Progenitor cell of endocrine pancreas (in vitro differentiated cells): ENCODE data around the gene PPHLN1. TPM values are rescaled to one million over a fixed set of nuclear protein-coding genes. Genes with fewer than 3 reads are reported as not detected.
"Not testable (repeated sequence)": the region's sequence is repeated elsewhere in the genome, so short reads cannot be mapped to it uniquely, and the experiment has no call there.

Source experiments
- DNase-seq: peaks from one replicate; pipeline ENCODE4 v3.0.0; 2021; ENCODE audit warnings: low spot score; ENCODE audit not compliant: unreplicated experiment
- H3K27ac Mint-ChIP-seq: 2 replicates; pipeline ENCODE4 v1.8.0; 2021; ENCODE audit warnings: mild to moderate bottlenecking, moderate library complexity, mixed read lengths
- H3K27me3 Mint-ChIP-seq: 2 replicates; pipeline ENCODE4 v1.8.0; 2021; ENCODE audit warnings: mixed read lengths
- H3K36me3 Mint-ChIP-seq: 2 replicates; pipeline ENCODE4 v1.8.0; 2022; ENCODE audit warnings: mixed read lengths; ENCODE audit not compliant: insufficient read depth
- H3K4me1 Mint-ChIP-seq: 2 replicates; pipeline ENCODE4 v1.8.0; 2021; ENCODE audit warnings: low read depth, mixed read lengths
- H3K4me3 Mint-ChIP-seq: 2 replicates; pipeline ENCODE4 v1.8.0; 2021; ENCODE audit warnings: low read depth, mild to moderate bottlenecking, moderate library complexity, mixed read lengths
- H3K9me3 Mint-ChIP-seq: 2 replicates; pipeline ENCODE4 v1.8.0; 2021; ENCODE audit warnings: low read depth, mixed read lengths
- total RNA-seq: library from RNA; stranded (reverse); gene quantifications from 2 replicates; pipeline ENCODE4 v1.2.1, GENCODE V29; 2021
- TF ChIP-seq, protein P1 (sequence below): fragments of 200-600 bp; sonication (generic); IDR thresholded peaks from one replicate; pipeline ENCODE4 v1.5.0; 2021; ENCODE audit warnings: antibody characterized with exemption, mild to moderate bottlenecking; ENCODE audit not compliant: unreplicated experiment

PPHLN1 gene
- total RNA-seq, 1 donor from 2014 or later: 62.2 TPM

DNA sequence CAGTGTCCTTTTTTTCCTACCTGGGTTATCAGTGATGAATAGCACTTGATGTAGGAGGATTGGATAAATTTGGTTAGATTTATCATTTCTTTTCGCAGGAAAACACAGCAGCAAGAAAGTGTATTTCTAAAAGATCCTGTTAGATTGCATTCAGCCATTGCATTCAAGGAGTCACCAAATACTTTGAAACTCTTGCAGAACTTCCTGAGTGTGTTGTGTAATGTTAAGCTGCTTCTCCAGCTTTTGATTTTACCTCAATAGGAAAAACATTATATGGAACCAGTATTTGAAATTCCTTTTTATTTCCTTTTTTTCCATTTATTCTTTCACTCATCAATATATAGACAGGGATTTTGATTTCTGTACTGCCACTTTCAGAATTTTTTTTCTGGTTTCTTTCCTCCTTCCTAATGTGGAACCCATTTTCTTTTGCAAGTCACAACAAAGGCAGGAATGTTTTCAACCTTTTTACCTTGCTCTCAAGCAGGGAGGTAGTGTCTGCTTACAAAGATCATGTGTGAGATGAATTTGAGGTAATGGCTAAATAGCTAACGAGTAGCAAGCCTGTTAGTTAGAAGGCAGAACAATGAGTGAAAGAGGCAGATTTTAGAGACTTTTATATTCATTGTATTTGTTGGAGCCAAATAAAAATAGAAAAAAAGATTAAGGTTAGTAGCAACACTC, 56.2 kb downstream of the PPHLN1 start:
- Mint-ChIP-seq H3K36me3 (peaks cover 5% of the 10 kb centered on the region), H3K27me3 (no peaks in the 10 kb centered on the region), H3K4me3 (no peak overlapping the region), H3K9me3 (no peaks in the 10 kb centered on the region), H3K27ac (no peak overlapping the region), H3K4me1 (peaks cover 30% of the 10 kb centered on the region)
- TF ChIP-seq, protein P1, sequence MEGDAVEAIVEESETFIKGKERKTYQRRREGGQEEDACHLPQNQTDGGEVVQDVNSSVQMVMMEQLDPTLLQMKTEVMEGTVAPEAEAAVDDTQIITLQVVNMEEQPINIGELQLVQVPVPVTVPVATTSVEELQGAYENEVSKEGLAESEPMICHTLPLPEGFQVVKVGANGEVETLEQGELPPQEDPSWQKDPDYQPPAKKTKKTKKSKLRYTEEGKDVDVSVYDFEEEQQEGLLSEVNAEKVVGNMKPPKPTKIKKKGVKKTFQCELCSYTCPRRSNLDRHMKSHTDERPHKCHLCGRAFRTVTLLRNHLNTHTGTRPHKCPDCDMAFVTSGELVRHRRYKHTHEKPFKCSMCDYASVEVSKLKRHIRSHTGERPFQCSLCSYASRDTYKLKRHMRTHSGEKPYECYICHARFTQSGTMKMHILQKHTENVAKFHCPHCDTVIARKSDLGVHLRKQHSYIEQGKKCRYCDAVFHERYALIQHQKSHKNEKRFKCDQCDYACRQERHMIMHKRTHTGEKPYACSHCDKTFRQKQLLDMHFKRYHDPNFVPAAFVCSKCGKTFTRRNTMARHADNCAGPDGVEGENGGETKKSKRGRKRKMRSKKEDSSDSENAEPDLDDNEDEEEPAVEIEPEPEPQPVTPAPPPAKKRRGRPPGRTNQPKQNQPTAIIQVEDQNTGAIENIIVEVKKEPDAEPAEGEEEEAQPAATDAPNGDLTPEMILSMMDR: no peak
- DNase-seq: no peak

DNA sequence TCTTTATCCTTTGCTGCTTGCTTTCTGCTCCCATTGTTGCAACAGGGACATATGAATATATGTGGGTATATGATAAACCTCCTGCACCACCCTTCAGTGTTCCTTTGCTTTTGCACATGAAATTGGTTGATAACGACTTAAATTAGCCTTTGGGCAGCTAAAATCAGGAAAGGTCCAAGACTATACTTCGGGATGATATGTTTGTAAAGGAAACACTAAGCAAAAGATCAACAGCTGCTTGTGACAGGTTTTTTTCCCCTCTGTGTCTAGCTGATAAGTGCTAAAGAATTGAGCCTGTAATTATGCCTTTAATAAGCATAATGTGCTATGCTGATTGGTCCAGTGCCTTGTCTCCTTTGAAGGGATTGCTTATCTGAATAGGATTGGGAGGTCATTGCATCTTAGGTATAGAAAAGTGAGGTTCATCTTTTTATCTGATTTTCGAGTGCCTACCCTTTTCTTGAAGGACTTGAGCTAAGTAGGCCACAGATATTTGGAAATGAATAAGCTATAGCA, 59.4 kb downstream of the PPHLN1 start:
- peaks cover 19% of the 10 kb centered on the region for H3K36me3 Mint-ChIP-seq
- DNase-seq: no peak
- no peak overlapping the region for H3K27ac Mint-ChIP-seq
- no peaks in the 10 kb centered on the region for H3K27me3 Mint-ChIP-seq
- H3K4me1 Mint-ChIP-seq: peaks cover 41% of the 10 kb centered on the region
- TF ChIP-seq, protein P1: no peak
- no peak overlapping the region for H3K4me3 Mint-ChIP-seq
- no peaks in the 10 kb centered on the region for H3K9me3 Mint-ChIP-seq

DNA sequence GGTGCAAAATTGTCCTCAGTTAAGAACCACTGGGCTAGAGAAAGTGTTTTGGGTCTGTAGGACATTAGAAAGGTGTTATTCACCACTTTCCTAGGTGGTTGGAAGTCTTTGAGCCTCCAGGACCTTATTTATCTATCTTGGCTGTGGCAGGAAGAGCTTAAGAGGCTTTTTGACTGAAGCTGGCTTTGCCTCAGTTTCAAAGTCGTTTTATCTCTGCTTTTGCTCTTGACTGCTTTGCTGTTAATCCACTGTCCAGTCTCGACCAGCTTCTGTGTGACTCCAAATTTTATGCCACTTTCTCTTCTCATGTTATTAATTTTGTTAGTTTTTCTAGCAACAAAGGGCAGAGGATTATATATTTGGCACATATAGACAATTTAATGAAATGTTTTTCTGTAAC, 60.3 kb downstream of the PPHLN1 start:
- no peak overlapping the region for H3K4me3 Mint-ChIP-seq
- H3K27ac Mint-ChIP-seq: peak overlapping the region; percentile 63
- peaks cover 20% of the 10 kb centered on the region for H3K36me3 Mint-ChIP-seq
- no peak for DNase-seq
- H3K9me3 Mint-ChIP-seq: no peaks in the 10 kb centered on the region
- TF ChIP-seq, protein P1: no peak
- no peaks in the 10 kb centered on the region for H3K27me3 Mint-ChIP-seq
- peaks cover 41% of the 10 kb centered on the region for H3K4me1 Mint-ChIP-seq

DNA sequence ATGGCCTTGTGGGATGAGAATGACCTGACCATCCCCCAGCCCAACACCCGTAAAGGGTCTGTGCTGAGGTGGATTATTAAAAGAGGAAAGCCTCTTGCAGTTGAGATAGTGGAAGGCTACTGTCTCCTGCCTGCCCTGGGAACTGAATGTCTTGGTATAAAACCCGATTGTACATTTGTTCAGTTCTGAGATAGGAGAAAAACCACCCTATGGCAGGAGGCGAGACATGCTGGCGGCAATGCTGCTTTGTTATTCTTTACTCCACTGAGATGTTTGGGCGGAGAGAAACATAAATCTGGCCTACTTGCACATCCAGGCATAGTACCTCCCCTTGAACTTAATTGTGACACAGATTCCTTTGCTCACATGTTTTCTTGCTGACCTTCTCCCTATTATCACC, 62.1 kb downstream of the PPHLN1 start:
- H3K36me3 Mint-ChIP-seq: peaks cover 20% of the 10 kb centered on the region
- not testable (repeated sequence) for H3K4me3 Mint-ChIP-seq, H3K27me3 Mint-ChIP-seq, H3K9me3 Mint-ChIP-seq, DNase-seq, H3K27ac Mint-ChIP-seq
- H3K4me1 Mint-ChIP-seq: peaks cover 33% of the 10 kb centered on the region

DNA sequence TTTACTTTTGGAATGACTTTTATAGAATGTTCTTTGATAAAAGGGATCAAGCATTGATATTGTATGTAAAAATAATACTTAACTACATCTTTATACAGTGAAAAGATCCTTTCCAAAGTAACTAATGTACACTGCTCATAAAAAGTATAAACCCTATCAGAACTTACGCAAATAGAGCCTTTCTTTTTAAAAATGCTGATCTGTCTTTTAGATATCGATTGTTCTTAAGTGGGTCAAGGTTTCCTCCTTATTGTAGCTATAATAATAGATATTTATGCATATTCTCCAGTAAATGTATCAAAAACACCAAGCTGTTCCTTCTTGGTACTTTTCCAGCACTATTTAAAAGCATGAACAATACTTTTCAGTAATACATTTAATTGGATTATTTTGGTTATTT, 68.5 kb downstream of the PPHLN1 start:
- Mint-ChIP-seq H3K27ac (no peak overlapping the region), H3K4me1 (no peaks in the 10 kb centered on the region), H3K36me3 (peaks cover 13% of the 10 kb centered on the region), H3K4me3 (no peak overlapping the region), H3K9me3 (no peaks in the 10 kb centered on the region), H3K27me3 (no peaks in the 10 kb centered on the region)
- no peak for DNase-seq
- TF ChIP-seq, protein P1: no peak
